GM23338 (cell line): ENCODE data around the gene MAPK8IP3. TPM values are rescaled to one million over a fixed set of nuclear protein-coding genes. Genes with fewer than 3 reads are reported as not detected.

Experiments
- ATAC-seq: fragments of 200-7000 bp; cut with Tn5 transposase; 3 replicates; pipeline ENCODE4 v1.9.1; 2020
- DNase-seq: peaks from one replicate; pipeline ENCODE4 v3.0.0-alpha.2; 2015; ENCODE audit warnings: low spot score
- H2AFZ ChIP-seq: fragments of 200-600 bp; sonication (generic); 2 replicates; pipeline ENCODE4 v1.8.0; 2016; ENCODE audit warnings: antibody characterized with exemption, mild to moderate bottlenecking, moderate library complexity
- H3F3A ChIP-seq: fragments of 200-600 bp; sonication (generic); replicated peaks from 2 replicates; pipeline ENCODE4 v1.8.0; 2017; ENCODE audit warnings: antibody characterized with exemption, mixed run types, low read depth
- H3K27ac ChIP-seq: fragments of 200-600 bp; sonication (generic); 2 replicates; pipeline ENCODE4 v1.6.1; 2016; ENCODE audit warnings: low read depth
- H3K27me3 ChIP-seq: fragments of 200-600 bp; sonication (generic); 2 replicates; pipeline ENCODE4 v1.8.0; 2016; ENCODE audit warnings: mild to moderate bottlenecking, mixed run types, moderate library complexity; ENCODE audit not compliant: insufficient read depth
- H3K36me3 ChIP-seq: fragments of 200-600 bp; sonication (generic); 2 replicates; pipeline ENCODE4 v1.8.0; 2016; ENCODE audit warnings: mild to moderate bottlenecking; ENCODE audit not compliant: insufficient read depth
- H3K4me1 ChIP-seq: fragments of 200-600 bp; sonication (generic); 2 replicates; pipeline ENCODE4 v1.8.0; 2016; ENCODE audit warnings: mild to moderate bottlenecking, moderate library complexity; ENCODE audit not compliant: insufficient read depth
- H3K4me2 ChIP-seq: fragments of 200-600 bp; sonication (generic); 2 replicates; pipeline ENCODE4 v1.7.1; 2017; ENCODE audit warnings: mixed run types
- H3K4me3 ChIP-seq: fragments of 200-600 bp; sonication (generic); 2 replicates; pipeline ENCODE4 v1.6.1; 2016; ENCODE audit warnings: mixed run types
- H3K79me2 ChIP-seq: fragments of 200-600 bp; sonication (generic); replicated peaks from 2 replicates; pipeline ENCODE4 v1.8.0; 2017; ENCODE audit warnings: mild to moderate bottlenecking; ENCODE audit not compliant: insufficient read depth
- H3K9me2 ChIP-seq: fragments of 200-600 bp; sonication (generic); 2 replicates; pipeline ENCODE4 v1.8.0; 2017; ENCODE audit not compliant: insufficient read depth
- H4K20me1 ChIP-seq: fragments of 200-600 bp; sonication (generic); replicated peaks from 2 replicates; pipeline ENCODE4 v1.8.0; 2017; ENCODE audit warnings: mild to moderate bottlenecking; ENCODE audit not compliant: insufficient read depth
- H3K27ac Mint-ChIP-seq: 2 replicates; pipeline ENCODE4 v1.8.0; 2020; ENCODE audit warnings: inconsistent platforms, mild to moderate bottlenecking, moderate library complexity, mixed read lengths
- H3K27me3 Mint-ChIP-seq: 3 replicates; pipeline ENCODE4 v1.8.0; 2022; ENCODE audit warnings: low read depth, mild to moderate bottlenecking, moderate library complexity, mixed read lengths, inconsistent platforms; ENCODE audit not compliant: insufficient read depth, poor library complexity
- H3K36me3 Mint-ChIP-seq: 3 replicates; pipeline ENCODE4 v1.8.0; 2021; ENCODE audit warnings: low read depth, mild to moderate bottlenecking, inconsistent platforms, moderate library complexity, mixed read lengths
- H3K4me1 Mint-ChIP-seq: 3 replicates; pipeline ENCODE4 v1.8.0; 2020; ENCODE audit warnings: mild to moderate bottlenecking, inconsistent platforms, mixed read lengths
- H3K4me3 Mint-ChIP-seq: 3 replicates; pipeline ENCODE4 v1.8.0; 2021; ENCODE audit warnings: moderate library complexity, mild to moderate bottlenecking, inconsistent platforms, mixed read lengths
- H3K9me3 Mint-ChIP-seq: 3 replicates; pipeline ENCODE4 v1.8.0; 2020; ENCODE audit warnings: moderate library complexity, mild to moderate bottlenecking, inconsistent platforms, mixed read lengths
- ETS1 ChIP-seq: IDR thresholded peaks from 2 replicates; pipeline ENCODE4 v1.6.1; 2016; ENCODE audit warnings: antibody characterized with exemption
- EZH2phosphoT487 ChIP-seq: fragments of 200-600 bp; sonication (generic); IDR thresholded peaks from one replicate; pipeline ENCODE4 v1.8.1; 2018; ENCODE audit warnings: antibody characterized with exemption; ENCODE audit not compliant: unreplicated experiment
- NANOG ChIP-seq: IDR thresholded peaks from 2 replicates; pipeline ENCODE4 v1.6.1; 2016; ENCODE audit warnings: antibody characterized with exemption, borderline replicate concordance
- STAT1 ChIP-seq: IDR thresholded peaks from one replicate; pipeline ENCODE4 v1.6.1; 2016; ENCODE audit warnings: antibody characterized with exemption; ENCODE audit not compliant: unreplicated experiment
- ZNF114 ChIP-seq: fragments of 250-450 bp; sonication (Bioruptor Pico); IDR thresholded peaks from 2 replicates; pipeline ENCODE4 v1.5.0; 2020; ENCODE audit warnings: mild to moderate bottlenecking, moderate library complexity
- ZNF331 ChIP-seq: fragments of 250-450 bp; sonication (Bioruptor Pico); IDR thresholded peaks from 2 replicates; pipeline ENCODE4 v1.5.0; 2020; ENCODE audit warnings: low read depth, mild to moderate bottlenecking, moderate library complexity
- polyA plus RNA-seq: library from polyadenylated mRNA; unstranded; fragments of >200 nt; fragmentation: Nextera tagmentation; extraction: Ambion mirVana; gene quantifications from 2 replicates; pipeline ENCODE4 v1.2.1, GENCODE V29; 2016
- total RNA-seq: library from RNA; depleted of rRNA; stranded (reverse); fragments of >200 nt; shearing (Covaris generic); gene quantifications from 2 replicates; pipeline ENCODE4 v1.2.3, GENCODE V29; 2014
- TF ChIP-seq, protein P1 (sequence below): fragments of 250-450 bp; sonication (Bioruptor Pico); IDR thresholded peaks from 2 replicates; pipeline ENCODE4 v1.5.0; 2020; ENCODE audit warnings: mild to moderate bottlenecking, moderate library complexity
- TF ChIP-seq, protein P2 (sequence below), 2 experiments: fragments of 200-600 bp in 1 of 2; sonication (generic) in 1 of 2; conservative IDR thresholded peaks; 2 replicates each; pipeline versions ENCODE4 v1.5.1 to v1.6.1; 2016 to 2017; ENCODE audit warnings: antibody characterized with exemption in 2 of 2, low read depth in 2 of 2, mild to moderate bottlenecking in 2 of 2, moderate library complexity in 1 of 2

MAPK8IP3 gene
- total and polyA plus RNA-seq, 2 experiments from 2014 or later = 11.3 to 58.4 TPM

GRCh38 chr16:1812732-1813163, 106.8 kb downstream of the MAPK8IP3 start:
- Histone ChIP-seq H3K4me2 (no peak overlapping the region), H3K27me3 (no peaks in the 10 kb centered on the region), H3F3A (no peaks in the 10 kb centered on the region; the same call in 1 of the 2 replicates), H3K79me2 (no peaks in the 10 kb centered on the region; the same call in 1 of the 2 replicates), H3K36me3 (no peaks in the 10 kb centered on the region), H3K4me1 (no peaks in the 10 kb centered on the region), H3K27ac (no peak overlapping the region), H2AFZ (no peak overlapping the region), H3K9me2 (no peaks in the 10 kb centered on the region), H4K20me1 (no peaks in the 10 kb centered on the region; the same call in 1 of the 2 replicates), H3K4me3 (no peak overlapping the region)
- no peak overlapping the region for H3K27ac Mint-ChIP-seq
- no peaks in the 10 kb centered on the region for H3K4me1 Mint-ChIP-seq
- H3K36me3 Mint-ChIP-seq = peaks cover 12% of the 10 kb centered on the region
- DNase-seq = peak; percentile 78
- TF ChIP-seq, protein P1, sequence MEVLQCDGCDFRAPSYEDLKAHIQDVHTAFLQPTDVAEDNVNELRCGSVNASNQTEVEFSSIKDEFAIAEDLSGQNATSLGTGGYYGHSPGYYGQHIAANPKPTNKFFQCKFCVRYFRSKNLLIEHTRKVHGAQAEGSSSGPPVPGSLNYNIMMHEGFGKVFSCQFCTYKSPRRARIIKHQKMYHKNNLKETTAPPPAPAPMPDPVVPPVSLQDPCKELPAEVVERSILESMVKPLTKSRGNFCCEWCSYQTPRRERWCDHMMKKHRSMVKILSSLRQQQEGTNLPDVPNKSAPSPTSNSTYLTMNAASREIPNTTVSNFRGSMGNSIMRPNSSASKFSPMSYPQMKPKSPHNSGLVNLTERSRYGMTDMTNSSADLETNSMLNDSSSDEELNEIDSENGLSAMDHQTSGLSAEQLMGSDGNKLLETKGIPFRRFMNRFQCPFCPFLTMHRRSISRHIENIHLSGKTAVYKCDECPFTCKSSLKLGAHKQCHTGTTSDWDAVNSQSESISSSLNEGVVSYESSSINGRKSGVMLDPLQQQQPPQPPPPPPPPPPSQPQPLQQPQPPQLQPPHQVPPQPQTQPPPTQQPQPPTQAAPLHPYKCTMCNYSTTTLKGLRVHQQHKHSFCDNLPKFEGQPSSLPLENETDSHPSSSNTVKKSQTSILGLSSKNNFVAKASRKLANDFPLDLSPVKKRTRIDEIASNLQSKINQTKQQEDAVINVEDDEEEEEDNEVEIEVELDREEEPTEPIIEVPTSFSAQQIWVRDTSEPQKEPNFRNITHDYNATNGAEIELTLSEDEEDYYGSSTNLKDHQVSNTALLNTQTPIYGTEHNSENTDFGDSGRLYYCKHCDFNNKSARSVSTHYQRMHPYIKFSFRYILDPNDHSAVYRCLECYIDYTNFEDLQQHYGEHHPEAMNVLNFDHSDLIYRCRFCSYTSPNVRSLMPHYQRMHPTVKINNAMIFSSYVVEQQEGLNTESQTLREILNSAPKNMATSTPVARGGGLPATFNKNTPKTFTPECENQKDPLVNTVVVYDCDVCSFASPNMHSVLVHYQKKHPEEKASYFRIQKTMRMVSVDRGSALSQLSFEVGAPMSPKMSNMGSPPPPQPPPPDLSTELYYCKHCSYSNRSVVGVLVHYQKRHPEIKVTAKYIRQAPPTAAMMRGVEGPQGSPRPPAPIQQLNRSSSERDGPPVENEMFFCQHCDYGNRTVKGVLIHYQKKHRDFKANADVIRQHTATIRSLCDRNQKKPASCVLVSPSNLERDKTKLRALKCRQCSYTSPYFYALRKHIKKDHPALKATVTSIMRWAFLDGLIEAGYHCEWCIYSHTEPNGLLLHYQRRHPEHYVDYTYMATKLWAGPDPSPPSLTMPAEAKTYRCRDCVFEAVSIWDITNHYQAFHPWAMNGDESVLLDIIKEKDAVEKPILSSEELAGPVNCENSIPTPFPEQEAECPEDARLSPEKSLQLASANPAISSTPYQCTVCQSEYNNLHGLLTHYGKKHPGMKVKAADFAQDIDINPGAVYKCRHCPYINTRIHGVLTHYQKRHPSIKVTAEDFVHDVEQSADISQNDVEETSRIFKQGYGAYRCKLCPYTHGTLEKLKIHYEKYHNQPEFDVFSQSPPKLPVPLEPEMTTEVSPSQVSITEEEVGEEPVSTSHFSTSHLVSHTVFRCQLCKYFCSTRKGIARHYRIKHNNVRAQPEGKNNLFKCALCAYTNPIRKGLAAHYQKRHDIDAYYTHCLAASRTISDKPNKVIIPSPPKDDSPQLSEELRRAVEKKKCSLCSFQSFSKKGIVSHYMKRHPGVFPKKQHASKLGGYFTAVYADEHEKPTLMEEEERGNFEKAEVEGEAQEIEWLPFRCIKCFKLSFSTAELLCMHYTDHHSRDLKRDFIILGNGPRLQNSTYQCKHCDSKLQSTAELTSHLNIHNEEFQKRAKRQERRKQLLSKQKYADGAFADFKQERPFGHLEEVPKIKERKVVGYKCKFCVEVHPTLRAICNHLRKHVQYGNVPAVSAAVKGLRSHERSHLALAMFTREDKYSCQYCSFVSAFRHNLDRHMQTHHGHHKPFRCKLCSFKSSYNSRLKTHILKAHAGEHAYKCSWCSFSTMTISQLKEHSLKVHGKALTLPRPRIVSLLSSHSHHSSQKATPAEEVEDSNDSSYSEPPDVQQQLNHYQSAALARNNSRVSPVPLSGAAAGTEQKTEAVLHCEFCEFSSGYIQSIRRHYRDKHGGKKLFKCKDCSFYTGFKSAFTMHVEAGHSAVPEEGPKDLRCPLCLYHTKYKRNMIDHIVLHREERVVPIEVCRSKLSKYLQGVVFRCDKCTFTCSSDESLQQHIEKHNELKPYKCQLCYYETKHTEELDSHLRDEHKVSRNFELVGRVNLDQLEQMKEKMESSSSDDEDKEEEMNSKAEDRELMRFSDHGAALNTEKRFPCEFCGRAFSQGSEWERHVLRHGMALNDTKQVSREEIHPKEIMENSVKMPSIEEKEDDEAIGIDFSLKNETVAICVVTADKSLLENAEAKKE (CRISPR knock-in tag) = no peak
- TF ChIP-seq NANOG (no peak), ETS1 (no peak), EZH2phosphoT487 (no peak), ZNF114 (CRISPR knock-in tag) (no peak), STAT1 (no peak), ZNF331 (CRISPR knock-in tag) (no peak)
- TF ChIP-seq, protein P2, sequence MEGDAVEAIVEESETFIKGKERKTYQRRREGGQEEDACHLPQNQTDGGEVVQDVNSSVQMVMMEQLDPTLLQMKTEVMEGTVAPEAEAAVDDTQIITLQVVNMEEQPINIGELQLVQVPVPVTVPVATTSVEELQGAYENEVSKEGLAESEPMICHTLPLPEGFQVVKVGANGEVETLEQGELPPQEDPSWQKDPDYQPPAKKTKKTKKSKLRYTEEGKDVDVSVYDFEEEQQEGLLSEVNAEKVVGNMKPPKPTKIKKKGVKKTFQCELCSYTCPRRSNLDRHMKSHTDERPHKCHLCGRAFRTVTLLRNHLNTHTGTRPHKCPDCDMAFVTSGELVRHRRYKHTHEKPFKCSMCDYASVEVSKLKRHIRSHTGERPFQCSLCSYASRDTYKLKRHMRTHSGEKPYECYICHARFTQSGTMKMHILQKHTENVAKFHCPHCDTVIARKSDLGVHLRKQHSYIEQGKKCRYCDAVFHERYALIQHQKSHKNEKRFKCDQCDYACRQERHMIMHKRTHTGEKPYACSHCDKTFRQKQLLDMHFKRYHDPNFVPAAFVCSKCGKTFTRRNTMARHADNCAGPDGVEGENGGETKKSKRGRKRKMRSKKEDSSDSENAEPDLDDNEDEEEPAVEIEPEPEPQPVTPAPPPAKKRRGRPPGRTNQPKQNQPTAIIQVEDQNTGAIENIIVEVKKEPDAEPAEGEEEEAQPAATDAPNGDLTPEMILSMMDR (conservative IDR thresholded peaks at IDR 0.05; ENCODE audit: low read depth in 2 of 2) = peak; percentile 66 to 72
- ATAC-seq = peak; percentile 83
- no peaks in the 10 kb centered on the region for H3K9me3 Mint-ChIP-seq
- no peak overlapping the region for H3K4me3 Mint-ChIP-seq
- peaks cover 4% of the 10 kb centered on the region for H3K27me3 Mint-ChIP-seq
